Trophoblast cell (in vitro differentiated cells and primary cell): ENCODE data around the gene CD44.

Source experiments
- DNase-seq, 2 donors: peaks; one replicate each; pipeline ENCODE4 v3.0.0-alpha.2; 2016
- H2AFZ ChIP-seq: 2 replicates; pipeline ENCODE4 v1.6.1; 2013; ENCODE audit warnings: low read length, moderate library complexity, mild to moderate bottlenecking; ENCODE audit not compliant: insufficient read depth, poor library complexity
- H2AK5ac ChIP-seq: 2 replicates; pipeline ENCODE4 v1.6.1; 2013; ENCODE audit warnings: mild to moderate bottlenecking, low read length
- H2BK120ac ChIP-seq: 2 replicates; pipeline ENCODE4 v1.6.1; 2013; ENCODE audit warnings: low read length, mild to moderate bottlenecking, moderate library complexity; ENCODE audit not compliant: insufficient read depth, poor library complexity
- H2BK12ac ChIP-seq: 2 replicates; pipeline ENCODE4 v1.6.1; 2013; ENCODE audit warnings: mild to moderate bottlenecking, low read length, moderate library complexity
- H2BK5ac ChIP-seq: 2 replicates; pipeline ENCODE4 v1.6.1; 2013; ENCODE audit warnings: low read length, low read depth, moderate library complexity, mild to moderate bottlenecking; ENCODE audit not compliant: poor library complexity
- H3K14ac ChIP-seq: 2 replicates; pipeline ENCODE4 v1.6.1; 2013; ENCODE audit warnings: mild to moderate bottlenecking, low read length
- H3K18ac ChIP-seq: 2 replicates; pipeline ENCODE4 v1.6.1; 2013; ENCODE audit warnings: mild to moderate bottlenecking, low read length
- H3K23ac ChIP-seq: 2 replicates; pipeline ENCODE4 v1.6.1; 2013; ENCODE audit warnings: low read length
- H3K27ac ChIP-seq: 2 replicates; pipeline ENCODE4 v1.5.1; 2013; ENCODE audit warnings: low read depth, mild to moderate bottlenecking, inconsistent platforms, low read length, moderate library complexity
- H3K27me3 ChIP-seq: 2 replicates; pipeline ENCODE4 v1.6.1; 2013; ENCODE audit warnings: inconsistent platforms, mild to moderate bottlenecking, low read length, moderate library complexity; ENCODE audit not compliant: insufficient read depth
- H3K36me3 ChIP-seq, 2 experiments: 1 replicate in 1 of 2; 2 replicates in 1 of 2; pipeline ENCODE4 v1.6.1; 2013; ENCODE audit warnings: low read length in 2 of 2, mild to moderate bottlenecking in 2 of 2, moderate library complexity in 1 of 2; ENCODE audit not compliant: insufficient read depth in 2 of 2, control insufficient read depth in 1 of 2
- H3K4ac ChIP-seq: 2 replicates; pipeline ENCODE4 v1.6.1; 2013; ENCODE audit warnings: low read depth, mild to moderate bottlenecking, low read length, moderate library complexity
- H3K4me1 ChIP-seq, 2 experiments: 1 replicate in 1 of 2; 2 replicates in 1 of 2; pipeline ENCODE4 v1.6.1; 2013; ENCODE audit warnings: low read length in 2 of 2, mild to moderate bottlenecking in 2 of 2, moderate library complexity in 1 of 2; ENCODE audit not compliant: insufficient read depth in 2 of 2, control insufficient read depth in 1 of 2
- H3K4me2 ChIP-seq: 2 replicates; pipeline ENCODE4 v1.6.1; 2013; ENCODE audit warnings: inconsistent platforms, mild to moderate bottlenecking, low read length, moderate library complexity
- H3K4me3 ChIP-seq: 2 replicates; pipeline ENCODE4 v1.5.1; 2013; ENCODE audit warnings: mild to moderate bottlenecking, low read depth, low read length, inconsistent platforms
- H3K79me1 ChIP-seq: one replicate; pipeline ENCODE4 v1.6.1; 2013; ENCODE audit warnings: low read length
- H3K79me2 ChIP-seq: 2 replicates; pipeline ENCODE4 v1.6.1; 2013; ENCODE audit warnings: low read length, mild to moderate bottlenecking; ENCODE audit not compliant: control insufficient read depth, insufficient read depth, poor library complexity
- H3K9ac ChIP-seq: 2 replicates; pipeline ENCODE4 v1.6.1; 2013; ENCODE audit warnings: mild to moderate bottlenecking, low read length
- H3K9me3 ChIP-seq: 2 replicates; pipeline ENCODE4 v1.6.1; 2013; ENCODE audit warnings: low read depth, mild to moderate bottlenecking, control low read depth, inconsistent platforms, low read length; ENCODE audit not compliant: insufficient read depth
- H4K12ac ChIP-seq: 2 replicates; pipeline ENCODE4 v1.6.1; 2013; ENCODE audit warnings: low read depth, mild to moderate bottlenecking, low read length, moderate library complexity
- H4K8ac ChIP-seq: 2 replicates; pipeline ENCODE4 v1.6.1; 2013; ENCODE audit warnings: low read depth, mild to moderate bottlenecking, low read length, moderate library complexity
- H4K91ac ChIP-seq: one replicate; pipeline ENCODE4 v1.6.1; 2013; ENCODE audit warnings: low read depth, mild to moderate bottlenecking, low read length, moderate library complexity
- WGBS: extraction: QIAGEN DNeasy Blood & Tissue Kit; methylation state at CpG from one replicate; pipeline ENCODE4 v1.1.7; 2013; ENCODE audit warnings: missing lambda C conversion rate; ENCODE audit not compliant: insufficient read length, insufficient coverage; ENCODE audit errors: extremely low coverage; 5-methylcytosine and 5-hydroxymethylcytosine counted together

CD44 gene

DNA sequence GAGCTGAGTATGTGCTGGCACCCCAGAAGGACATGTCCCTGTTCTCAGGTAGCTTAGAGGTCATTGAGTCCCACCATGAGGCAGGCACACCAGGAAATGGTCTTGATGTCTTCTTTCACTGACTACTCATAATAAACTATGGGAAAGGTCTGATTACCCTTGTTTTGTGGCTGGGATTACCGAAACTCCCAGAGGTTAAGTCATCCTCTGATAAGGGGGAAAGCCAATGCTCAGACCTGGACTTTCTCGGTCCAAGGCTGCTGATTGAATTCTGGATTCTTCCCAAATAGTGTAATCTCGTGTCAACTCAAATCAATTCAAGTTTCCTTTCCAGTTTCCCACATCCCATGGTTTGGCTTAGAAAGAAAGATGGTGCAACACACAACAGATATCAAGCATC, 3.7 kb upstream of the CD44 start:
- no peak overlapping the region for H3K4me3 ChIP-seq
- no peak overlapping the region for H3K9ac ChIP-seq
- peaks cover 2% of the 10 kb centered on the region for H3K79me2 ChIP-seq
- H2AK5ac ChIP-seq, result no peak overlapping the region
- peak overlapping the region; percentile 10 for H3K23ac ChIP-seq
- H3K14ac ChIP-seq, result no peak overlapping the region
- no peak overlapping the region for H3K18ac ChIP-seq
- H2BK120ac ChIP-seq, result no peak overlapping the region
- peaks cover 9% of the 10 kb centered on the region for H3K9me3 ChIP-seq
- H3K4me1 ChIP-seq, result peaks cover 9 to 10% of the 10 kb centered on the region in 2 experiments
- no peak overlapping the region for H4K91ac ChIP-seq
- WGBS, result no CpG with 5 or more reads among the region's 3 CpGs
- H3K27me3 ChIP-seq, result peaks cover 21% of the 10 kb centered on the region
- H2BK5ac ChIP-seq, result no peak overlapping the region
- no peak overlapping the region for H4K8ac ChIP-seq
- H3K4me2 ChIP-seq, result no peak overlapping the region
- no peaks in the 10 kb centered on the region for H3K36me3 ChIP-seq
- no peak overlapping the region for H4K12ac ChIP-seq
- no peak overlapping the region for H2BK12ac ChIP-seq
- H3K27ac ChIP-seq, result no peak overlapping the region
- no peak overlapping the region for H3K4ac ChIP-seq
- no peak for DNase-seq
- H3K79me1 ChIP-seq, result no peaks in the 10 kb centered on the region
- H2AFZ ChIP-seq, result no peak overlapping the region

DNA sequence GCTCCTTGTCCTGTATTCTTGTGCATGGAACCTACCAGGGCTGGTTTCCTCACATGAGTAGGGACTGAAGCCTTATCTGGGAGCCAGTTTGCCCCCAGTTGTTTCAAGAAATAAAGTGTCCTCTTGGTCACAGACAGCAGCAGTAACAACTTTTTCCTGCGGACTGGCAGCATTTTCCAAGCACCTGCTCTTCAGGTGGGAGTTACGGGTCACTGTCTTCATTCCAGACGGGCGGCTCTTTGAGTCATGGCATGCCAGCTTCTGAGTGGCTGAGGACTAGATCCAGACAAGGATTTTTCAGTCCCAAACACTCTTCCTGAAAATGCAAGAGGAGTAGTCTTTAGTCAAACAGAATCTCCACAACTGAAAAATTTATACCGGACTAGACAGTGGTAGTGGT, 2.7 kb upstream of the CD44 start:
- no peak for DNase-seq
- no peak overlapping the region for H3K27ac ChIP-seq
- no peak overlapping the region for H2BK5ac ChIP-seq
- H3K4me2 ChIP-seq, result no peak overlapping the region
- no peak overlapping the region for H3K9ac ChIP-seq
- peaks cover 9 to 10% of the 10 kb centered on the region in 2 experiments for H3K4me1 ChIP-seq
- H2AFZ ChIP-seq, result no peak overlapping the region
- H3K23ac ChIP-seq, result no peak overlapping the region
- no CpG with 5 or more reads among the region's 5 CpGs for WGBS
- no peak overlapping the region for H3K14ac ChIP-seq
- no peak overlapping the region for H3K18ac ChIP-seq
- no peak overlapping the region for H2AK5ac ChIP-seq
- H4K91ac ChIP-seq, result no peak overlapping the region
- peaks cover 2% of the 10 kb centered on the region for H3K79me2 ChIP-seq
- peaks cover 21% of the 10 kb centered on the region for H3K27me3 ChIP-seq
- no peaks in the 10 kb centered on the region for H3K79me1 ChIP-seq
- no peak overlapping the region for H4K8ac ChIP-seq
- H2BK12ac ChIP-seq, result no peak overlapping the region
- H2BK120ac ChIP-seq, result no peak overlapping the region
- H3K9me3 ChIP-seq, result peaks cover 9% of the 10 kb centered on the region
- no peaks in the 10 kb centered on the region for H3K36me3 ChIP-seq
- no peak overlapping the region for H3K4ac ChIP-seq
- H3K4me3 ChIP-seq, result no peak overlapping the region
- no peak overlapping the region for H4K12ac ChIP-seq

DNA sequence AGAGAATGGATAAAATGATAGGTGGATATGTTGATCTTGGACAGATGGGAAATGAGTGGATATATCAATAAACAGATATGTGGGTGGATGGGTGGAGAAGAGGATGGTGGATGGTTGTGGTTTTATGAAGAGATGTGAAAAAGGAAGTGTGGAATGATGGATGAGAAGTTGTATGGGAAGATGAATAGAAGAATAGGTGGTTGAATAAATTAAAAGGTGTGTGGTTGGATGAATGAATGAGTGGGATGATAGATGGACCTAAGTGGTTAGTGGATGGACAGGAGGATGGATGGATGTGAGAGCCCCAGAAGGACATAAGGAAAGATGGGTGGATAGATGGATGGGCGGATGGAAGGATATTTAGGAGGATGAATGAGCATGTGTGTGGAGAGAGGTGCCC, 913 bp upstream of the CD44 start:
- Histone ChIP-seq H3K79me2 (peaks cover 2% of the 10 kb centered on the region), H2AK5ac (no peak overlapping the region), H3K14ac (no peak overlapping the region), H3K4me2 (no peak overlapping the region), H3K4ac (no peak overlapping the region), H2BK5ac (no peak overlapping the region), H3K9me3 (peaks cover 9% of the 10 kb centered on the region), H4K8ac (no peak overlapping the region), H2BK12ac (no peak overlapping the region), H2AFZ (no peak overlapping the region), H3K4me1 (peaks cover 9 to 10% of the 10 kb centered on the region in 2 experiments), H3K4me3 (no peak overlapping the region), H3K18ac (no peak overlapping the region), H3K9ac (no peak overlapping the region), H4K91ac (no peak overlapping the region), H3K79me1 (no peaks in the 10 kb centered on the region), H2BK120ac (no peak overlapping the region), H3K23ac (peak overlapping the region; percentile 91), H3K27me3 (peaks cover 21% of the 10 kb centered on the region), H3K36me3 (no peaks in the 10 kb centered on the region), H4K12ac (no peak overlapping the region), H3K27ac (no peak overlapping the region)
- 100% methylated on average over 1 of the region's 1 CpG for WGBS
- no peak for DNase-seq

DNA sequence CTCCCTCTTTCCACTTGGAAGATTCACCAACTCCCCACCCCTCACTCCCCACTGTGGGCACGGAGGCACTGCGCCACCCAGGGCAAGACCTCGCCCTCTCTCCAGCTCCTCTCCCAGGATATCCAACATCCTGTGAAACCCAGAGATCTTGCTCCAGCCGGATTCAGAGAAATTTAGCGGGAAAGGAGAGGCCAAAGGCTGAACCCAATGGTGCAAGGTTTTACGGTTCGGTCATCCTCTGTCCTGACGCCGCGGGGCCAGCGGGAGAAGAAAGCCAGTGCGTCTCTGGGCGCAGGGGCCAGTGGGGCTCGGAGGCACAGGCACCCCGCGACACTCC, 397 bp upstream of the CD44 start:
- H3K4me1 ChIP-seq, result peaks cover 9 to 10% of the 10 kb centered on the region in 2 experiments
- H4K12ac ChIP-seq, result no peak overlapping the region
- no peak overlapping the region for H3K18ac ChIP-seq
- H2AFZ ChIP-seq, result peak overlapping the region; percentile 60
- H3K9ac ChIP-seq, result no peak overlapping the region
- H3K4me2 ChIP-seq, result peak overlapping the region; percentile 61
- H3K23ac ChIP-seq, result no peak overlapping the region
- no peak overlapping the region for H2BK12ac ChIP-seq
- H3K4ac ChIP-seq, result no peak overlapping the region
- H2AK5ac ChIP-seq, result no peak overlapping the region
- H3K27me3 ChIP-seq, result peaks cover 21% of the 10 kb centered on the region
- H3K27ac ChIP-seq, result no peak overlapping the region
- H3K79me2 ChIP-seq, result peaks cover 2% of the 10 kb centered on the region
- H2BK120ac ChIP-seq, result no peak overlapping the region
- DNase-seq, result no peak
- H4K8ac ChIP-seq, result no peak overlapping the region
- no CpG with 5 or more reads among the region's 16 CpGs for WGBS
- H3K4me3 ChIP-seq, result peak overlapping the region; percentile 64
- no peak overlapping the region for H2BK5ac ChIP-seq
- no peak overlapping the region for H3K14ac ChIP-seq
- no peaks in the 10 kb centered on the region for H3K36me3 ChIP-seq
- H3K79me1 ChIP-seq, result no peaks in the 10 kb centered on the region
- no peak overlapping the region for H4K91ac ChIP-seq
- H3K9me3 ChIP-seq, result peaks cover 9% of the 10 kb centered on the region
